IPS-18c (cell line): ENCODE data around the gene FAM227A.
"Not testable (repeated sequence)": the region's sequence is repeated elsewhere in the genome, so short reads cannot be mapped to it uniquely, and the experiment has no call there.

Experiments
- H3K4me3 ChIP-seq: 2 replicates; pipeline ENCODE4 v1.7.0; 2013; ENCODE audit warnings: low read depth, mild to moderate bottlenecking, low read length, moderate library complexity; ENCODE audit not compliant: insufficient read depth
- H3K9me3 ChIP-seq: one replicate; pipeline ENCODE4 v1.6.1; 2013; ENCODE audit warnings: mild to moderate bottlenecking, low read length, moderate library complexity; ENCODE audit not compliant: control insufficient read depth, insufficient read depth

Gene FAM227A

DNA sequence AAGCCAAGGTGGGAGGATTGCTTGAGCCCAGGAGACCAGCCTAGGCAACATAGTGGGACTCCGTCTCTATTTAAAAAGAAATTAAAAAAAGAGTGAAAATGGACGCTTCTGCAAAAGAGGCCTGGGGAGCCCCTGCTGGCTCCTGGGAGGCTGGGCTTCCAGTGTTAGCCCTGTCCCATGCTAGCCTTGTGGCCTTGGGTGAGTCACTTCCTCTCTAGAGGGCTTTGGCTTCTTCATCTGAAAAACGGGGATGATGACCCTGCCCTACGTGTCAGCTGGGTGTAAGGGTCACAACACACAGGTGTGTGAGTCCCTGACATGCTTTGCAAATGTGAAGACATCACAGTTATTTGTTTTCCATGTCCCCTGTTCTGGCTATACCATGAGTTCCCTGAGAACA is 32.8 kb downstream of the FAM227A start:
- Histone ChIP-seq H3K4me3 (no peak overlapping the region), H3K9me3 (no peaks in the 10 kb centered on the region)

DNA sequence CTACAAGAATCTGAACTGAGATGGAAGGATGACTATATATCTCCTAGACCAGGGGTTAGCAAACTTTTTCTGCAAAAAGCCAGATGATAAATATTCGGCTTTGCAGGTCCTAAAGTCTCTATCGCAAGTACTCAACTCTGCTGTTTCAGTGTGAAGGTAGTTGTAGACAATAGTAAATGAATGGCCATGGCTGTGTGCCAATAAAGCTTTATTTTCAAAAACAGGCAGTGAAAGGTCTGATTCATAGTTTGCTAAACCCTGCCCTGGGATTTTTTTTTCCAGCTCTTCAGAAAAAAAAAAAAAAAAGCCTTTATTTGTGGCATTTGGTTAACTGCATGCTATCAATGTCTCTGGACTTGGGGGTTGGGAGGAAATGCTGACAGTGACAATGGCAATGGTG is 37.5 kb downstream of the FAM227A start:
- Histone ChIP-seq H3K9me3 (no peaks in the 10 kb centered on the region), H3K4me3 (no peak overlapping the region)

DNA sequence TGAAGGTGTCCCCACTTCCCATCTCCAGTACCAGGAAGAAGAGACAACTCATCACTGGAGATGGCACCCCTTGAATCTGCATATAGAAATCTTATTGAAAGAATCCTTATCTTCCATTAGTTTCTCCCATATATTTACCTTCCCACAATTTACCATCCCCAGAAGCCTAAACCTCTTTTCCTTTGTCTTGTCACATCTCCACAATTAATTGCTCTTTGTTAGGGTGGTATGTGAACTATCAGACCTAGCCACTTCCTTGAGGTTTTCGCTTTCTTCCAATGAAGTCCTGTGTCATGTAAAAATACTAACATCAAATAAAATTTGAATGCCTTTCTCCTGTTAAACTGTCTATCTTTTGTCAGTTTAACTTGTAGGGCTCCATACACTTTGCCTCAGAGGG is 37.9 kb downstream of the FAM227A start:
- Histone ChIP-seq H3K9me3 (no peaks in the 10 kb centered on the region), H3K4me3 (no peak overlapping the region)

DNA sequence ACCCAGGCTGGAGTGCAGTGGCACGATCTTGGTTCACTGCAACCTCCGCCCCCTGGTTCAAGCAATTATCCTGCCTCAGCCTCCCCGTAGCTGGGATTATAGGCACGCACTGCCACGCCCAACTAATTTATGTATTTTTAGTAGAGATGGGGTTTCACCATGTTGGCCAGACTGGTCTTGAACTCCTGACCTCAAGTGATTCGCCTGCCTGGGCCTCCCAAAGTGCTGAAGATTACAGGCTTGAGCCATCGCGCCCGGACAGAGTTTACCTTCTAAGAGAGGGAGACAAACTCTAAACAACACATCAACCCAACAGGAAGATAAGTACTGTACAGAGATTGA is 41.2 kb downstream of the FAM227A start:
- H3K9me3 ChIP-seq, H3K4me3 ChIP-seq: not testable (repeated sequence)

DNA sequence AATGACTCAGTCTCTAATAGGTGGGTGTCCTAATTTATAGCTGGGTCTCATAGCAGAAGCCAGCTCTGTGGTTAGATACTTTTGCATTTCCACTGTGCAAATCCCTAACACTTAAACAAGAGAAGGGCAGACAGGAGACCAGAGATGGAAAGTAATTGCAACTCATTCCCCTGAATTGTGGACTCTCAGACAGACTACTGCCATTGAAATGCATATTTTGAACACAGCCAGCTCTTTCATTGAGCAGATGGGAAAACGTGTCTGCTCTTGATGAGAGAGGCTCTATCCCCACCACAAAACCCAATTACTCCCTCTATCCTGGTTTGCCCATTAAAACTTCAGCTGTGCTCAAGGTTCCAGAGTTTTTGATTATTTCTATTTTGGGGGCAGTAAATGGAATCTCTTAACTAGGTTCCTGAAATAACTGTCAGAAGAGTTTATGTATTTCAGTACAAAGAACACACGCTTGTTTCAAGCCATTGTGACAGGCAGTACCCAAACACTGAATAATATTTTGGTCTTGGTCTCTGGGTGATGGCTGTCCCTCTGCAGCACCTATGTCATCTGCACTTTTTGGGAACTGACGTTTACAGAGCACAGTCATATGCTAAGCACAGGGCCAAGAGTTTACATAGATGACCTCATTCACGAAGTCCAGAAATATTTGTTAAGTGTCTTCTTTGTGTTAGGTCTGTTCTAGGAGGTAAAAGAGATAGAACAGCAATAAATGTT is 41.7 kb downstream of the FAM227A start:
- H3K9me3 ChIP-seq = no peaks in the 10 kb centered on the region
- no peak overlapping the region for H3K4me3 ChIP-seq

DNA sequence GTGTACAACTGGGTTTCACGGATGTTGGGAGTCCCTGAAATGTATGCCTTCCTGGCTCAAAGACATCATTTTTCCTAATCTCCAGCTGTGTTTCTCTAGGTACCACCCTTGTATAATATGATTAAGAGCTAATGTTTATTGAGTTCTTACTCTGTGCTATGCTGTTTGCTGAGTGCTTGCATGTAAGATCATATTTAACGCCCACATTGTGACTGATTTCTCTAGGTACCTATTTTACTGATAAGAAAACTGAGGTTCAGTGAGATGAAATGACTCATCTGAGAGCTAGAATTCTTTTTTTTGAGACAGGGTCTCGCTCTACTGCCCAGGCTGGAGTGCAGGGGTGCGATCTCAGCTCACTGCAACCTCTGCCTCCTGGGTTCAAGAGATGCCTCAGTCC is 42.6 kb downstream of the FAM227A start:
- H3K4me3 ChIP-seq = no peak overlapping the region
- H3K9me3 ChIP-seq = no peaks in the 10 kb centered on the region

DNA sequence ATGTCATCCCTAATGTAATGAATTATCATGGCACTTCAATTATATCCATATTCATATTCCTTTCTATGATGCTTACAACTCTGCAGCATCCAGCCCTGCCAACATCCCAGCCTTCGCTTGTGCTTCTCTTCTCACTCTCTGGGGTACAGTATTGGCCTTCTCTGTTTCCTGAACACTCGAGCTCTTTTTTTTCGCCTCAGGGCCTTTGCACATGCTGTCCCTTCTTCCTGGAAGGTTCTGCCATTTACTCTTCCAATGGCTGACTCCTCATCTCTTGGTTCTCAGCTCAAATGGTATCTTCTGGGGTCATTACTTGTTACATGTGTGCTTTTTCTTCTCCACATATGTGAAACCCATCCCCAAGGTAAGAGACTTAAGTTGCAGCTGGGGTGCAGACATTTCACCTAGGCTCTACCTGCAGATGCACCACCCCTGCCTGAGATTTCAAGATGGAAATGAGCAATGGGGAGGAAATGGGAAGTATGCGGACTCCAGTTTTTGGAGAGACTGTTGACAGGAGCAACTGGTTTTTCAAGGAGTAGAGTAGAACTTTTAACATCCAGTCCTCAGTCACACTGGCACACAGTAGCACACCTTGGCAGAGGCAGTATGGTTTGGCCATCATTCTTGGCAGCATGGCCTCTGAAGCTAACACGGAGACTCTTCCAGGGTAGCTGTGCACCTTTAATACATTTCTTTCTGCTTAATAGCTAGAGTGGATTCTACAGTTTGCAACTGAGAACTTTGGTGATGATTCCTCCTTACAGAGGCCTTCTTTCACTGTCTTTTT is 43.8 kb downstream of the FAM227A start:
- Histone ChIP-seq H3K4me3 (no peak overlapping the region; the same call in 1 of the 2 replicates), H3K9me3 (no peaks in the 10 kb centered on the region)

DNA sequence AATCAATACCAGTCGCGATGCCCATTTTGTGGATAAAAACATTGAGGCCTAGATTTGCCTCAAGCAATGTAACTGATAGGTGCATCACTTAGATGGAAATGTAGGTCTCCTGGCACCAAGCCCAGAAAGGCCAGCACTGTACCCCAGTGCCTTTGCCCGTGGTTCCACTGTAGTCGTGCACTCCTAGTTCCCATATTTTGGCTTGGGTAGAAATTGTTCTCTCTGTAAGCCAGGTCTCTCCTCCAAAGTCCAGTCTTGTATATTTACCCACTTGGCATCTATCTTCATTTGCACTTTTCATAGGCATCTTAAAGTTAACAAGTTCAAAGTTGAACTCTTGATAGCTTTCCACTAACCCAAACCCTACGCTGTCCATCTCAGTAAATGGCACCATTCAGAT is 44.6 kb downstream of the FAM227A start:
- H3K9me3 ChIP-seq = no peaks in the 10 kb centered on the region

DNA sequence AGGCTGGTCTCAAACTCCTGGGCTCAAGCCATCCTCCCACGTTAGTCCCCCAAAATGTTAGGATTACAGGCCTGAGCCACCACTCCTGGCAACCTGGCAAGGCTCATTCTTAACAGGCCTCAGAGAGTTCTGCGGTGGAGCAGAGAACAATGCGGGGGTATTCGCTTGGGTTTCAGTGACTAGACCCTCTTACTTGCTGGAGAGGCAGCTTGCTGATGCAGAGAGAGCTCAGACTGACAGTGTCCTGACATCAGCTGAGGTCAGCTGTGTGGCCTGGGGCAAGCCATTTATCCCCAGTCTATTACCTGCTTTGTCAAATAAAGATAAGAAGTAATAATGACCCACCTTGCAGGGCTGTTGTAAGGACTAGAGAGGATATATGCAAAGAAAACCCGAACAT is 46.0 kb downstream of the FAM227A start:
- H3K4me3 ChIP-seq = no peak overlapping the region
- H3K9me3 ChIP-seq = no peaks in the 10 kb centered on the region

More for the DNA sequence above, 44.6 kb downstream of the FAM227A start:
- H3K4me3 ChIP-seq = no peak overlapping the region

DNA sequence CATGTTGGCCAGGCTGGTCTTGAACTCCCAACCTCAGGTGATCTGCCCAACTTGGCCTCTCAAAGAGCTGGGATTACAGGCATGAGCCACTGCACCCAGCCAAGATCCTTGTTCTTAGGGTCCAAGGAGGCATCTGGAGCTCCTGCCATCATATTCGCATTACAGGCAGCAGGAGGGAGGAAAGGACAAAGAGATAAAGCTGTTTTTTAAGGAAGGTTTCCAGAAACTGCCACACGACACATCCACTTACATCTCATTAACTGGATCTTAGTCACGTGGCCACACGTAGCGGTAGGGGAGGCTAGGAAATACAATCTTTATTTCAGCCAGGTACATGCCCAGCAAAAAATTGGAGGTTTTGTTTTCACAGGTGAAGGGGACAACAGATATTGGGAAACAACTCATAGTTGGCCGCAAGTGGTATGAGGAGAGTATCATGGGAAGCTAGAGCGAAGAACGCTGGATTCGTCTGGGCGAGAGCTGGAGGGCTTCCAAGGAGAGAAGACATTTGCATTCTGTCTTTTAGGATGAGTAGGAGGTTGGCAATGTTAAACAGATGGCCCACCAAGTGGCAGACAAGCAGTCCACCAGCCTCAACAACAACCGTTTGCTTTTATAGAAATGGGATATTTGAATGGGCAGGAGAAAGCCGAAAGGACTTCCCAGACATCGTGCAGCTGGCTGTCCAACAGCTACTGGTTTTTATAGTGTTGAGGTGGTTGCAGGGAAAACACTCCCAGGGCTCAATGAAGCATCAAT is 47.0 kb downstream of the FAM227A start:
- Histone ChIP-seq H3K9me3 (no peaks in the 10 kb centered on the region), H3K4me3 (no peak overlapping the region)

DNA sequence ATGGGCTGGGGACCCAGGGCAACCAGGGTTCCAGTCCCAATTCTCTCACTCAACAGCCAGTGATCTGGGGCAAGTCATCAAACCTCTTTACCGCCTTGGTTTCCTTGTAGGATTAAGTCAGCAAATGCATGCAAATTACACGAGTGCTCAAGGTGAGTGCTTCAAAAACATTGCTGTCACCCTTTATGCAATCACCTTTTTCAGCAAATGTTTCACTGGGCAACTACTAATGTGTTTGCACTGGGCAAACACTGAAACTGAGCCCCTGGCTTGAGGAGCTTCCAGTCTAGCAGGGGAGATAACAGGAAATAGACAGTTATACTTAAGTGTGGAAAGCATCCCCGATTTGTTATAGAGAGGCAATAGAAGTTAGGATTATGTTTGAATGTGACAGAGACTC is 48.5 kb downstream of the FAM227A start:
- no peaks in the 10 kb centered on the region for H3K9me3 ChIP-seq
- no peak overlapping the region for H3K4me3 ChIP-seq

DNA sequence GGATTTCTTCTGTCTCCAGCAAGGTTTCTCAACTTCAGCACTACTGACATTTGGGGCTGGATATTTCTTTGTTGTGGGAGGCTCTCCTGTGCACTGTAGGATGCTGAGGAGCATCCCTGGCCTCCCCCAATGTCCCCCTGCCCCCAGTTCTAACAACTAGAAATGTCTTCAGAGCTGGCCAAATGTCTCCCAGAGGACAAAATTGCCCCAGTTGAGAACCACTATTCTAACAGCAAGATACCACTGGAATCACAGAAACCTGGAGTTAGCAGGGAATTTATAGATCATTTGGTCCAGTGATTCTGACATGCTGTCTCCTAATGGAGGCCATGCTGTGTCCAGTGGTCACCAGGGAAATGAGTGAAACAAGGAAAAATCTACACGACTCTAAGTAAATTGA is 54.0 kb downstream of the FAM227A start:
- no peaks in the 10 kb centered on the region for H3K9me3 ChIP-seq
- H3K4me3 ChIP-seq = no peak overlapping the region

DNA sequence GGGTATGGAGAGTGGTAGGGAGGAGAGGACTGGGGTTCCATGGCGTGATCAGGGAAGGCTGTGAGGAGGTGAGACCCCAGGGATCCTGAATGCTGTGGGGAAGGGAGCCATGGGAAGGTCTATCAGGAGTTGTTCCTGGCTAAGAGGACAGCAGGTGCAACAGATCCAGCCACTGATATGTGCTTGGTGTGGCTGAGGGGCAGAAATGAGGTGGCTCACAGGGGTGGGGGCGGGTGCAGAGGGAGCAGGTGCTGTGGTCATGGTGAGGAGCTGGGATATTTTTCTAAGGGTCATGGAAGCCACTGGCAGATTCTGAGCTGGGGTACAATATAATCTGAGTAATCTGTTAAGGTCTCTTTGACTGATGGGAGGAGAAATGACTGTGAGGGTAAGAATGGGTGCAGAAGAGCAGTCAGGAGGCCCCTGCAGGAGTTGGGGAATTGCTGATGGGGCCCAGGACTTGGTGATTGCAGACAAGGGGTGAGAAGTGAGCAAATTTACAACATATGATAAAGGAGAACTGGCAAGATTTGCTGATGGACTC is 54.9 kb downstream of the FAM227A start:
- no peaks in the 10 kb centered on the region for H3K9me3 ChIP-seq
- no peak overlapping the region for H3K4me3 ChIP-seq

DNA sequence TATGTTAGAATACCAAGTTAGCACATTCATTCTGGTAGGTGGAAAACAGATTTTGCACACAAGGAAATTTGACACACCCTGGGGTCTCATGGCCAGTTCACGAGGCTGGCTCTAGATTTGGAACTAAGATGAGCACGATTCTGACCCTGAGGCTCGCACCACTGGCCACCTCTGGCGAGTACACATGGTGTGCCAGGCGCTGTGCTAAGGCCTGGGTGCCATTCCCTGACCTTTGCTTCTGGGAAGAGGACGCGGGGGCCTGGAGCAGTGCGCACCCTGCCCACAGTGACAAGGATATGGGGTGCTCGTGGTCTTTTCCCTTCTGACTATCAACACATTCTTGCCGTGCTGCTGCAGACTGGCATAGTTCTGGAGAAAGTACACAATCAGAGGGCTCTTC is 56.7 kb downstream of the FAM227A start:
- no peak overlapping the region for H3K4me3 ChIP-seq

DNA sequence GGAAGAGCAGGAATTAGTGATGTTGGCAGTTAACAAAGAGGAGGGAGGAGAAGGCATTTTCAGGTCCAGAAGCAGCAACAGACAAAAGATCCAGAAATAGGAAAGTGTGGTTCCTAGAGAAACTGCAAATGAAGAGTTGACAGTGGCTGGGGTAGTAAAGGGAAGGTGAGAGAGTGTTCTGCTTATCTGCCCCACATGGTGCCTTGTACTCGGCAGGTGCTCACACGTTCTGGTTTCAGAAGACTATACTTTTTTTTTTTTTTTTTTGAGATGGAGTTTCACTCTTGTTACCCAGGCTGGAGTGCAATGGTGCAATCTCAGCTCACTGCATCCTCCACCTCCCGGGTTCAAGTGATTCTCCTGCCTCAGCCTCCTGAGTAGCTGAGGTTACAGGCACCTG is 73.3 kb downstream of the FAM227A start:
- H3K4me3 ChIP-seq, H3K9me3 ChIP-seq: not testable (repeated sequence)

More for the DNA sequence above, 56.7 kb downstream of the FAM227A start:
- no peaks in the 10 kb centered on the region for H3K9me3 ChIP-seq

DNA sequence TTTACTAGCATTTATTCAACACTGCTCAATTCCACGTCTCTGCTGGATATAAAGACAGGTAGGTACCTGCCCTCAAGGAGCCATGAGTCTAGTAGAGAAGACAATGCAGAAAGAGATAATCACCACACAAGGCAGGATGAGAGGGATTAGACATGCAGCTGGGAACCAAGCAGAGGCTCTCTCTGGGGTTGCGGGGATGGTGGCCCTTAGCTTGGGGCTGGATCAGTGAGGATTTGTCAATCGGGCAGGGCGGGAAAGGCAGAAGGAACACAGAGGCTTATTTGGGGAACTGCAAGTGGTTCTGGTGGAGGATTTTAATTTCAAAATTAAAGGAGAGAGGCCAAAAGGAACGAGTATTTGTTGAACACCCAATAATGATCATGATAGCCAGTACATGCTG is 77.7 kb downstream of the FAM227A start:
- H3K9me3 ChIP-seq = no peaks in the 10 kb centered on the region

DNA sequence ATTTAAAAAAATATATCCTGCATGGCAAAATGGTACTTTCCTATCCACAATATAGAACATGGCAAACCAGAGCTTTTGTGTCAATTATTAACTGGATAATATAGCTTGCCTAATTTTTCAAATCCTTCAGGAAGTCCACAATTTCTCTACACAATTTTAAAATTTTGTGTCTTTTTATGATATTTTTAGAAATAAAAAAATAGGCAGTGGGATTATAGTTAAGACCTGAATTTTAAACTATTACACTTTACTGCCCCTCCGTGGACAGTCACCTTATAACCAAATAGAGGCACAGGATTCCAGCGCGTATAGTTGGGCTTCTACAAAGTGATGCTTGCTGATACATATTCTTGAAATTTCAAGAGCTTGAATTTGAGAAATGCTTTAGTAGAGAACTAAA is 84.1 kb downstream of the FAM227A start:
- Histone ChIP-seq H3K9me3 (no peaks in the 10 kb centered on the region), H3K4me3 (no peak overlapping the region)

More for the DNA sequence above, 77.7 kb downstream of the FAM227A start:
- no peak overlapping the region for H3K4me3 ChIP-seq
